PC-3 (cell line): ENCODE data around the gene FGGY.

Source experiments
- EZH2phosphoT487 ChIP-seq: fragments of 300-600 bp; sonication (generic); IDR thresholded peaks from 2 replicates; pipeline ENCODE4 v1.6.1; 2018; ENCODE audit warnings: mild to moderate bottlenecking, antibody characterized with exemption, low read length, borderline replicate concordance
- TF ChIP-seq, protein P1 (sequence below): fragments of 300-600 bp; sonication (generic); conservative IDR thresholded peaks from 2 replicates; pipeline ENCODE4 v1.5.1; 2017; ENCODE audit warnings: antibody characterized with exemption, low read depth, mild to moderate bottlenecking, low read length

DNA sequence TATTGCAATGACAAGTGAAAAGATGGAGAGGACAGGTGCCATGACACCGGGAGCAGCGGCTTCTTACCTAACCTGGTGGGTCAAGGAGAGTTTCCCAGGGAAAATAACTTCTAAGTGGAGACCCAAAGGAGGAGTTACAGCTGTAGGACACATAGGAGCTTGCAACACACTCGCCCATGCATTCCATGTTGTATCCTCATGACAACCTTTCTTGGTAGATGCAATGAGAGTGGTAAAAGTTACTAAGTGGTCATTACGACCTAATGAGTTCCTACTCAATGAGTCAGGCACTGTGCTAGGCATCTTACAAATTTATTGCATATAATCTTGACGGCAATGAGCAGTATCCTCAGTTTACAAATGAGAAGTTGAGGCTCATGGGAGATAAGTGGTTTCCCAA, 398.4 kb downstream of the FGGY start:
- TF ChIP-seq, protein P1, sequence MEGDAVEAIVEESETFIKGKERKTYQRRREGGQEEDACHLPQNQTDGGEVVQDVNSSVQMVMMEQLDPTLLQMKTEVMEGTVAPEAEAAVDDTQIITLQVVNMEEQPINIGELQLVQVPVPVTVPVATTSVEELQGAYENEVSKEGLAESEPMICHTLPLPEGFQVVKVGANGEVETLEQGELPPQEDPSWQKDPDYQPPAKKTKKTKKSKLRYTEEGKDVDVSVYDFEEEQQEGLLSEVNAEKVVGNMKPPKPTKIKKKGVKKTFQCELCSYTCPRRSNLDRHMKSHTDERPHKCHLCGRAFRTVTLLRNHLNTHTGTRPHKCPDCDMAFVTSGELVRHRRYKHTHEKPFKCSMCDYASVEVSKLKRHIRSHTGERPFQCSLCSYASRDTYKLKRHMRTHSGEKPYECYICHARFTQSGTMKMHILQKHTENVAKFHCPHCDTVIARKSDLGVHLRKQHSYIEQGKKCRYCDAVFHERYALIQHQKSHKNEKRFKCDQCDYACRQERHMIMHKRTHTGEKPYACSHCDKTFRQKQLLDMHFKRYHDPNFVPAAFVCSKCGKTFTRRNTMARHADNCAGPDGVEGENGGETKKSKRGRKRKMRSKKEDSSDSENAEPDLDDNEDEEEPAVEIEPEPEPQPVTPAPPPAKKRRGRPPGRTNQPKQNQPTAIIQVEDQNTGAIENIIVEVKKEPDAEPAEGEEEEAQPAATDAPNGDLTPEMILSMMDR: no peak
- TF ChIP-seq EZH2phosphoT487: no peak
